Measurements from ENCODE around the gene ATG16L1. TPM values are rescaled to one million over a fixed set of nuclear protein-coding genes. Genes with fewer than 3 reads are reported as not detected.

The ATG16L1 gene
- total RNA-seq, 4 donors from 2014 or later, result 24.7 to 40.3 (median 30.2) TPM

- Histone ChIP-seq H3K9me3 (no peaks in the 10 kb centered on the region), H3K4me3 (no peak overlapping the region), H3K36me3 (no peaks in the 10 kb centered on the region), H3K4me1 (no peaks in the 10 kb centered on the region), H3K27me3 (no peaks in the 10 kb centered on the region), H3K27ac (replicated peaks in 1 of 4) (no peak overlapping the region)
- intact Hi-C loops (cut with DNase I), result no loop called here
- no peak for DNase-seq (ENCODE audit: extremely low spot score)
- WGBS, result 89% methylated on average over 16 of the region's 20 CpGs
- TF ChIP-seq CTCF (IDR thresholded peaks at IDR 0.05), result no peak
- no peak for TF ChIP-seq POLR2AphosphoS5 (IDR thresholded peaks at IDR 0.05)
- TF ChIP-seq EP300 (IDR thresholded peaks at IDR 0.05), result no peak
- no peak for TF ChIP-seq POLR2A (IDR thresholded peaks at IDR 0.05; ENCODE audit: low read depth)
These were observed 62.9 kb downstream of the ATG16L1 start for GRCh38 chr2:233314180-233314925.

- Histone ChIP-seq H3K9me3 (no peaks in the 10 kb centered on the region), H3K27me3 (peaks cover 0 to 5% (median 0%) of the 10 kb centered on the region in 4 donors), H3K4me3 (no peak overlapping the region), H3K27ac (replicated peaks in 1 of 4) (no peak overlapping the region), H3K36me3 (no peaks in the 10 kb centered on the region), H3K4me1 (no peaks in the 10 kb centered on the region)
- 74% methylated on average over 7 of the region's 7 CpGs for WGBS
- no peak for DNase-seq (ENCODE audit: extremely low spot score)
- no peak for TF ChIP-seq POLR2A (IDR thresholded peaks at IDR 0.05; ENCODE audit: low read depth)
- TF ChIP-seq EP300 (IDR thresholded peaks at IDR 0.05), result no peak
- no peak for TF ChIP-seq POLR2AphosphoS5 (IDR thresholded peaks at IDR 0.05)
- TF ChIP-seq CTCF (IDR thresholded peaks at IDR 0.05), result no peak
- intact Hi-C loops (cut with DNase I), result no loop called here
These were observed 65.9 kb downstream of the ATG16L1 start for GRCh38 chr2:233317196-233317943.

- WGBS, result 85% methylated on average over 5 of the region's 5 CpGs
- no peak for TF ChIP-seq CTCF (IDR thresholded peaks at IDR 0.05)
- no peak for TF ChIP-seq POLR2A (IDR thresholded peaks at IDR 0.05; ENCODE audit: low read depth)
- TF ChIP-seq POLR2AphosphoS5 (IDR thresholded peaks at IDR 0.05), result no peak
- TF ChIP-seq EP300 (IDR thresholded peaks at IDR 0.05), result no peak
- peaks cover 0 to 5% (median 0%) of the 10 kb centered on the region in 4 donors for H3K27me3 ChIP-seq
- no peak overlapping the region for H3K27ac ChIP-seq (replicated peaks in 1 of 4)
- H3K4me3 ChIP-seq, result no peak overlapping the region
- intact Hi-C loops (cut with DNase I), result no loop called here
- no peaks in the 10 kb centered on the region for H3K9me3 ChIP-seq
- DNase-seq (ENCODE audit: extremely low spot score), result no peak
- no peaks in the 10 kb centered on the region for H3K36me3 ChIP-seq
- H3K4me1 ChIP-seq, result no peaks in the 10 kb centered on the region
These were observed 67.8 kb downstream of the ATG16L1 start for GRCh38 chr2:233319256-233319655.

- no peak for DNase-seq (ENCODE audit: extremely low spot score)
- Histone ChIP-seq H3K4me3 (no peak overlapping the region), H3K36me3 (no peaks in the 10 kb centered on the region), H3K27ac (replicated peaks in 1 of 4) (no peak overlapping the region), H3K4me1 (no peaks in the 10 kb centered on the region), H3K27me3 (peaks cover 0 to 5% (median 0%) of the 10 kb centered on the region in 4 donors), H3K9me3 (no peaks in the 10 kb centered on the region)
- TF ChIP-seq POLR2AphosphoS5 (IDR thresholded peaks at IDR 0.05), result no peak
- no peak for TF ChIP-seq POLR2A (IDR thresholded peaks at IDR 0.05; ENCODE audit: low read depth)
- TF ChIP-seq EP300 (IDR thresholded peaks at IDR 0.05), result no peak
- TF ChIP-seq CTCF (IDR thresholded peaks at IDR 0.05), result no peak
- intact Hi-C loops (cut with DNase I), result no loop called here
- 97% methylated on average over 14 of the region's 17 CpGs for WGBS
These were observed 69.0 kb downstream of the ATG16L1 start for GRCh38 chr2:233320470-233320869.

Data from esophagus muscularis mucosa (tissue), 4 donors.